NK-92 treated with Interleukin-12 subunit alpha and Interleukin-12 subunit beta, amount 100 ng/mL, for 24 hours (cell line): ENCODE measurements around the gene CANX.
"Not testable (repeated sequence)": the region's sequence is repeated elsewhere in the genome, so short reads cannot be mapped to it uniquely, and the experiment has no call there.

Experiments
- DNase-seq: peaks from one replicate; lab custom pipeline; 2025; lab: John Stamatoyannopoulos, UW

The CANX gene, protein sequence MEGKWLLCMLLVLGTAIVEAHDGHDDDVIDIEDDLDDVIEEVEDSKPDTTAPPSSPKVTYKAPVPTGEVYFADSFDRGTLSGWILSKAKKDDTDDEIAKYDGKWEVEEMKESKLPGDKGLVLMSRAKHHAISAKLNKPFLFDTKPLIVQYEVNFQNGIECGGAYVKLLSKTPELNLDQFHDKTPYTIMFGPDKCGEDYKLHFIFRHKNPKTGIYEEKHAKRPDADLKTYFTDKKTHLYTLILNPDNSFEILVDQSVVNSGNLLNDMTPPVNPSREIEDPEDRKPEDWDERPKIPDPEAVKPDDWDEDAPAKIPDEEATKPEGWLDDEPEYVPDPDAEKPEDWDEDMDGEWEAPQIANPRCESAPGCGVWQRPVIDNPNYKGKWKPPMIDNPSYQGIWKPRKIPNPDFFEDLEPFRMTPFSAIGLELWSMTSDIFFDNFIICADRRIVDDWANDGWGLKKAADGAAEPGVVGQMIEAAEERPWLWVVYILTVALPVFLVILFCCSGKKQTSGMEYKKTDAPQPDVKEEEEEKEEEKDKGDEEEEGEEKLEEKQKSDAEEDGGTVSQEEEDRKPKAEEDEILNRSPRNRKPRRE

DNA sequence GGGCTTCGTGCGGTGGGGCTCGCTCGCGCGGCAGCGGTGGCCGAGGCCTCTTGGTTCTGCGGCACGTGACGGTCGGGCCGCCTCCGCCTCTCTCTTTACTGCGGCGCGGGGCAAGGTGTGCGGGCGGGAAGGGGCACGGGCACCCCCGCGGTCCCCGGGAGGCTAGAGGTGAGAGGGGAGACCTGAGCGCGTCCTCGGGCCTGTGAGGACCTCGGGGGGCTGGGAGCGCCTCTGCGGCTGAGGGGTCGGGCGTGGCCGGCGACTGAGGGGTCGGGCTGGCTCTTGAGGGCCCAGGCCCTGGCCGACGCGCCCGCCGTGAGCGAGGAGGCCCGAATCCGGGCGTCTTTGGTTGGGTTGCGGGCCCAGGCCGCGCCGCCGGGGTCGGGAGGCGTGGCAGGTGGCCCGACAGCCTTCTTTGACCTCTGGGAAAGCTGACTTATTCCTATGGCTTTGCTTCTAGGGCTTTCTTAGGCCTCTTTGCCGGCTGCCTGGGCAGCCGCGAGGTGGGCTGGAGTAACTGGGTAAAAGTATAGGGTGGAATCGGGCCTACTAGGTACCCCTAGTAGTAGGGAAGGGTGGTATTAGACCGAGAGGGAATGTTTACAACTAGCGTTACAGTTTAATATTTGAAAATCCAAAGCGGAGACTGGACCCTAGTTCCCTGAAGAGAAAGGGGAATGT, at the start of gene CANX:
TSS of gene CANX (plus strand) at position 33 of the 681 bp plus-strand sequence. CDS start 6,715 bp downstream, outside the sequence.
- no peak for DNase-seq

DNA sequence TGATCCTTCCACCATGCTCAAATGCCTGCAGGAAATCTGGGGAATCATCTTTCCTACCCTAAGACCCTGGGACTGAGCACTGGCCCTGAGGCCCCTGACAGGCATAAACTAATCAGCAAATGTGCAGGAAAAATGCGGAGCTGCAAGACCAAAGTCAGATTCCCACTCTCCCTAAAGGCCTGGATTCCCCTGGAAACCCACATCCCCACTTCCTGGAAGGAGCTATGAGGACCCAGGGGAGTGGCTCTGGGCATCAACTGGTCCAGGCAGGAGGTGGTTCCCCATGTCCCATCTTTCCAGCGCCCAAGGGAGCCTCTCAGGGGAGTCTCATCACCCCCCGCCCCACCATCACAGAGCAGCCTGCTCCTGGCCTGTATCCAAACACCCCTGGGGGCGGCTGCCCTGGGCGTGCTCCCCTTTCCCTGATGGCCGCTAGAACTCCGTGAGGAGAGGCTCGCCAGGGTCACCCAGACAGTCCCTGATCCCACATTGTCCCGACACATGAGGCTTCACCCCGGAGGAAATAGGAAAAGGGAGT, 49.5 kb upstream of the CANX start:
- not testable (repeated sequence) for DNase-seq

DNA sequence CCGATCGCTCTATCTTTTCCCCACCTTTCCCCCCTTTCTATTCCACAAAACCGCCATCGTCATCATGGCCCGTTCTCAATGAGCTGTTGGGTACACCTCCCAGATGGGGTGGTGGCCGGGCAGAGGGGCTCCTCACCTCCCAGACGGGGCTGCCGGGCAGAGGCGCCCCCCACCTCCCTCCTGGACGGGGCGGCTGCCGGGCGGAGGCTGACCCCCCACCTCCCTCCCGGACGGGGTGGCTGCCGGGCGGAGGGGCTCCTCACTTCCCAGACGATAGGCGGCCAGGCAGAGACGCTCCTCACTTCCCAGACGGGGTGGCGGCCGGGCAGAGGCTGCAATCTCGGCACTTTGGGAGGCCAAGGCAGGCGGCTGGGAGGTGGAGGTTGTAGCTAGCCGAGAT, 48.5 kb upstream of the CANX start:
- DNase-seq = not testable (repeated sequence)

DNA sequence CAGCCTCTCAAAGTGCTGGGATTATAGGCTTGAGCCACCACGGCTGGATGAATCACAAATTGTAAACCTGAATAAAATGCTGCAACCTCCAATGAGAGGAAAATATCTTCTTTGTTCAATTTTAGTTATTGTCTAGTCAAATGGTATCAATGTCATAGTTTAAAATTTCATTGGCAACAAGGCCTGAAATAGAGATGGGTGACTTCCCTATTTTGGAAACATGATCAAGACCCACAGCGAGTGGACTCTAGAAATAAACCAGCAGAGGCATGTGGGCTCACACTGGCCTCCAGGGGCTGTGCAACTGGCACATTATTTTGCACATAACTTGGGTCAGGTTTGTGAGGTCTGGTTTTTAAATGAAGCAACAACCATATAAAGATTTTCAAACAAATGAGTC, 45.6 kb upstream of the CANX start:
- not testable (repeated sequence) for DNase-seq

DNA sequence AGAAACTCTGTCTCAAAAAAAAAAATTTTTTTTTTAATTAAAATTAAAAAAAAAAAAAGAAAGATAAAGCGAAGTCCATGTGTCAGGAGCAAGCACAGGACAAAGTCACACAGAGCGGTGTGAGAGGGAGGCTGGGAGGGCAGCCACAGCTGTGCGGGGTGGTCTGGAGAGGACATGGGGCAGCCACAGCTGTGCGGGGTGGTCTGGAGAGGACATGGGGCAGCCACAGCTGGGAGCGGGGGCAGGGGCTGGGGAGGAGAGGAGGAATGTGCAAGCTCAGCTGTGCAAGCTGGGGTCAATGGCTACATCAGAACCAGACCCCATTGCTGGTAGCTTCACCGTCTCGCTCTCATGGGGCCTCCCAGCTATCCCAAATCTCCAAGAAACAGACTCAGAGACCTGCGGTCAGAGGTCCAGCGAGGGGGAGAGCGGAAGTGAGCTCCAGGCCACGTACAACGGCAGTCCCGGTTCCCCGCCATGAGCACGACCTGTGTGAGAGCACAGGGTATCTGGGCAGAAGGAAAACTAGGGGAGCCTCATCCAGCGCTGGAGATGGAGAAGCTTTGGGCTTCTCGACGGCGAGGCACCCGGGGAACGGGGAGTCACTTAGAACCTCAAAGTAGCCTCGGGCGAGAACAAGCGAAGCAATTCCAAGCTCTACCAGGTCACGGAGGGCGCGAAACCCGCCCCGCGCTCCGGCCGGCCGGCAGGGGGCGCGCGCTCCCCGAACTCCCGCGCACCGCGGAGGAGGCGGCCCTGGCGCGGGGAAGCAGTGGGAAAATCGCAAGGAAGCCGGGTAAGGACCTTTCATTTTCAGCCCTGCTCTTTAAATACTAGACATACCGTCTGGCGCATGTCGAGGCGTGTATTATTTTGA, 41.2 kb upstream of the CANX start:
- DNase-seq = not testable (repeated sequence)

DNA sequence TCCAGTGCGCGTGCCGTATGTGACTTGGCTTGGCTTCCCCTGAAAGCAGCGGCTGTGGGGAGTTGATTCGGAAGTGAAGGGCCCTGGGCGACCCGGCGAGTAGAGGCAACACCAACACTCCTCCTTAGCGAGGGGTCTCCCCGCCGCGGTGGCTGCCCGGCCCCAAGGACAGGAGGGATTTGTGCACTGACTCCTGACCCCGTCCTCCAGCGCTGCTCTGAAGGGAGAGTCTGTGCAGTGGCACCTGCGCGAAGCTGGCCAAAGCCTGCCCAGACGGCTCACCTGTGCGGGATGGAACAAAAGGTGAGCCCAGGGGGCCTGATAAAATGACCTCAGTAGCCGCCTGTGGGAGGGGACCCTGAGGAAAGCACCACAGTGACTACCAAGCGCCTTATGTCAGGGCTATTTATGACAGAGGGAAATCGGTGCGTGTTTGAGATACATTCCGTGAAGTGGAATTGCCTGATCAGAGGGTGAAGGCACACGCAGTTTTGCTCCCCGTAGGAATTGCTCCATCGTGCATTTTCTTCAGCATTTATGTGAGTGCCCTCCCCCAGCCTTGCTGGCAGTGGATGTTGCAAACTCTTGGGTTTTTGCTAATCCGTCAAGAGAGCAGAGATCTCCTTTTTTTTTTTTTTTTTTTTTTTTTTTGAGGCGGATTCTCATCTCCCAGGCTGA, 40.4 kb upstream of the CANX start:
- DNase-seq = not testable (repeated sequence)

DNA sequence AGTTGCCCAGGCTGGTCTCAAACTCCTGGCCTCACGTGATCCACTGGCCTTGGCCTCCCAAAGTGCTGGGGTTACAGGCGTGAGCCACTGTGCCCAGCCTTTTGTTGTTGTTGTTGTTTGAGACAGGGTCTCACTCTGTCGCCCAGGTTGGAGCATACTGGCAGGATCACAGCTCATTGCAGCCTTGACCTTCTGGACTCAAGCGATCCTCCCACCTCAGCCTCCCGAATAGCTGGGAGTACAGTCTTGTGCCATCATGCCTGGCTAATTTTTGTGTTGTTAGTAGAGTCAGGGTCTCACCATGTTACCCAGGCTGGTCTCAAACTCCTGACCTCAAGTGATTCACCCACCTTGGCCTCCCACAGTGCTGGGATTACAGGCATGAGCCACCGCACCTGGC, 37.1 kb upstream of the CANX start:
- not testable (repeated sequence) for DNase-seq

DNA sequence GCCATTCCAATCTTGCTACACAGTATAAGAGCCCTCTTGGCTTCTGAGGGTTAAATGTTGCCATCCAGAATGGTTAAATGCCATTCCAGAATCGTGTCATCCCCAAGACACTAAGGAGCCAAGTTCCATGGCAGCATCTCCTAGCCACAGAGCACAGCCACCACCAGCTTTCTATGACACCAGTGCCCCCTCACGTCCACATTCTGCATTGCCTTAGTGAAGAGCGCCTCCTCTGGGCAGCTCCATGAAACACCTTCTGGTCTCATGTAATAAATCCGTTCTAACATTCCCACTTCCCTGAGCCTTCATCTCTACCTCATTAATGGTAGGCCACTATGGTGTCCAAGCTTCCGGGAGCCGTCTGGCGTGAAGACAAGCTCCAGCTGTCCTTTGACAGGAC, 30.4 kb upstream of the CANX start:
- DNase-seq = peak; percentile 23

DNA sequence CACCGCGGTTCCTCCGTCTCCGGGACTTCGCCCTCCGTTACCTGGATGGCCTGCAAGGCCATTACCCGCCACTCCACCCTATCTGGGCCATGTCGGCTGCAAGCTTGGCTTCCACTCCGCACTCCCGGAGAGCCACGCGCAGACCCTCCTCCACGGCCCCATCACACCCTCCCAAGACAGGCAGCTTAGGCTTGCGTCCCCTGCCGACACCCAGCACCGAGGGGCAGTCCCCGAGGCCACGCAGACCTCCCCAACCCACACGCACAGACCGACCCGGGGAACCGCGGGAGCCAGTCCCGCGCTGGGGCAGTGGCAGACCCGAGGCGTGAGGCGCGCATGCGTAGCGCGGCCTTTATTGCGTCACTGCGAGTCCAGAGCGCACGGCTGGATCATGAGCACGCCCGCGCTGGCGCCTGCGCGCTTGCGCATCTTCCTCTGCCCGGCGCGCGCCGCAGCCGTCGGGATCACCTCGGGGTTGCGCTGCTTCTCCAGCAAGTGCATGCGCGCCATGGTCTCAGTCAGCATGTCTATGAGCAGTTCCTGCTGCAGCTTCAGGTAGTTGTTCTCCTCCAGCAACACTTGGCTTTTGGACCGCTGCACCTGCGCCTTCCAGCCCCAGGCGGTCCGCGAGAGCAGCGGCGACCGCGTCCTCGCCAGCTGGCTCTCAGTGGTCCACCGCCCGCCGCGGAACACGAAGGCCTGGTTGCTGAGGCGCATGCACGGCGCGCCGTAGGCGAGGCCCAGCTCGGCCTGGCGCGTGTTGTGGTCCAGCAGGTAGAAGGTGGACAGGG, 20.3 kb upstream of the CANX start:
- peak; percentile 91 for DNase-seq

DNA sequence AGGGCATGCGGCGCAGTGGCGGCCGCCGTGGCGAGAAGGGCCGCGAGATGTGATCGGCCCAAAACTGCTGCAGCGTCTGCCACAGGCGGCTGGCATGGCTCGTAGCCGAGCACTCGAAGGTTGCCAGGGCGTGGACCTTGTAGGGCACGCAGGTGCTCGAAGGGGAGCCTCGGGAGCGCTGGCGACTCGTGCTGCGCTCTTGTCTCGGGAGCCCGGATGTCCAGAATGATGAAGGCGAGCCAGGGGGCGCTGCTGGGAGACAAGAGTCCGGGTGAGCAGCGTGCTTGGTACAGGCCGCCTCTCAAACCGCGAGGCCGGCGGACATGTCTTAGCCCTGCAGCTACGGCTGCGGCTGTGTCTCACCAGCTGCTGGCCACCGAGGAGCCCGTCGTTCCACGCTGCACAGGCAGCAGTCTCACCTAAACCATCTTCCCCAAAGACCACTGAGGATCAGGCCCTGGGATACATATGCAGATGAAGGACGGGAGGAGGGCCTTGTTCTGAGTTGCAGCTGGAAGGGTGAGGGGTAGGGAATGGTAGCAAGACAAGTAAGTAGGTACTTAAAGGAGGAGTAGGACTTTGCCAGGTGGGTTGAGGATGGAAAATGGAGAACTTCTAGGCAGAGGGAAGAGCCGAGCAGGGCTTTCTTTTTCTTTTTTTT, 19.6 kb upstream of the CANX start:
- DNase-seq = peak; percentile 74

DNA sequence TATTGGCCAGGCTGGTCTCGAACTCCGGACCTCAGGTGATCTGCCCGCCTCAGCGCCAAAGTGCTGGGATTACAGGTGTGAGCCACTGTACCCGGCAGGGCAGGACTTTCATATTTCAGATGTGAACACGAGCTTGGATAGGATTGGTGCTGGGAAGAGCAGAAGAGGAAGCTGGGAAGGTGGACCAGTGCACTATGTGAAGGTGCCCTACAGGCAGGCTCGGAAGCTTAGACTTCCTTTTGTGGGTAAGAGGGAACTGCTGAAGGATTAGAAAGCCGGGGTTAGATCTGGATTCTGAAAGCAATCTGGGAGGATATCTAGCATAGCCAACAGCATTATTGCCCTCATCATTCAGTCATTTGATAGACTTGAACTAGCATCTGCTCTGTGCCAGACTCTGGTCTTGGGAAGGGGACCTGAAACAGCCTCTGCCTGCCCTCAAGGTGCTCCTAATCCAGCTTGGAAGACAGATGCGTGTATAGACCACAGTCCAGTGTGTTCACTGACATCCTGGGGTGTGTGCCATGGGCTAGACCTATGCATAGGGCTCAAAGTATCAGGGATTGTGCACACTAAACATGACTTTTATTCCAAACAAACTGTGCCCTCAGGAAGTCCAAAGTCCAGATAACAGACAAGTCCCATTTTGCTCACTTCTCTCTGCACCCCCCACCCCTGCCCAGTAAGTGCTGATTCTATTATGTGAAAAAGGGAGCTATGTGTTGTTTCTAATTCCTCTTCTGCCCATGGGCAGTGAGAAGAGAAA, 18.6 kb upstream of the CANX start:
- DNase-seq = no peak

DNA sequence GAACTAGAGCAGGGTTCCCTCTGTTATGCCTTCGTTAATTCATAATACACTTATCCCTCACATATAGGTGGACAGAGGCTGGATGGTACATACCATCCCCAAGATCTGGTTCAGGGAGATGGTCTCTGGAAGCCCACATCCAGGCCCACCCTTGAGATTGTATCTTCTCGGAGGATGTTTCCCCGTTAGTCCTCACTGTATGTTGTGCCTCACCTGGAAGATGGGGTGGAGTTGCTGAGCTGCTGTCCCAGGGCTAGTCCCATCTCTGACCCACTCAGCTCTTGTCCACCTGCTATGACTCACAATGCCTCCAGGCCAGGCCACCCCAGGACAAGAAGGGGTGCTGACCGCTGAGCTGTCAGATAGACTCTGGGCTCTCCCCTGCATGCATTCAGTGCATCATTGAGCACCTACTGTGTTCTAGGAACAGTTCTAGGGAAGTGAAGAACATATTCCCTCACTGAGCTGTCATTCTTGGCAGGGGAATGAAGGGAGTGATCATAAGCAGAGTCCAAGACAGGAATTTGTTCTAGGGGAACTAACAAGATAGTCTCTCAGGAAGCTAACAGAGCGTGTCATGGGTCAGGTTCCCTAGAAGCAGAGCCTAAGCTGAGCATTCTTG, 17.9 kb upstream of the CANX start, which contains the start of gene CBY3:
TSS of gene CBY3 (minus strand) at position 255 of the 622 bp plus-strand sequence. CDS start at position 139, 116 bp downstream.
- DNase-seq = no peak

DNA sequence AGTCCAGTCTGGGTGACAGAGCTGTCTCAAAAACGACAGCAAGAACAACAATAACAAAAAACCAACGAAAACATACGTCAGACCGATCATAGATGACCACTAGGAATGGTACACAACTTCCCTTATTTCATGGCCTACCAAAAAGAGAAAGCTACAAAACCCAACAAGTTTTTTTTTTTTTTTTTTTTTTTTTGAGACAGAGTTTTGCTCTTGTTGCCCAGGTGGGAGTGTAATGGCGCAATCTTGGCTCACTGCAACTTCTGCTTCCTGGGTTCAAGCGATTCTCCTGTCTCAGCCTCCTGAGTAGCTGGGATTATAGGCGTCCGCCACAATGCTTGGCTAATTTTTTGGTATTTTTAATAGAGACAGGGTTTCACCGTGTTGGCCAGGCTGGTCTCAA, 9.6 kb upstream of the CANX start:
- DNase-seq = not testable (repeated sequence)

DNA sequence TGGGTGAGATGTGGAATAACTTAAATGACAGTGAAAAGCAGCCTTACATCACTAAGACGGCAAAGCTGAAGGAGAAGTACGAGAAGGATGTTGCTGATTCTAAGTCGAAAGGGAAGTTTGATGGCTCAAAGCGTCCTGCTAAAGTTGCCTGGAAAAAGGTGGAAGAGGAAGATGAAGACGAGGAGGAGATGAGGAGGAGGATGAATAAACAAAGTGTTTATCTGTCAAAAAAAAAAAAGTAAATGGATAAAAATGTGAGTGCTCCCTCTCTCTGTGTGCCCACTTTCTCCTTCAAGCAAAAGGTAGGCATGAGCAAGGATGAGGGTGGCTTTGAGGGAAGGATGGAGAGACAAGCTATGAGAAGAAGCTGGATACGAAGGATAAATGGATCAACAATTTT, 4.2 kb upstream of the CANX start:
- no peak for DNase-seq

DNA sequence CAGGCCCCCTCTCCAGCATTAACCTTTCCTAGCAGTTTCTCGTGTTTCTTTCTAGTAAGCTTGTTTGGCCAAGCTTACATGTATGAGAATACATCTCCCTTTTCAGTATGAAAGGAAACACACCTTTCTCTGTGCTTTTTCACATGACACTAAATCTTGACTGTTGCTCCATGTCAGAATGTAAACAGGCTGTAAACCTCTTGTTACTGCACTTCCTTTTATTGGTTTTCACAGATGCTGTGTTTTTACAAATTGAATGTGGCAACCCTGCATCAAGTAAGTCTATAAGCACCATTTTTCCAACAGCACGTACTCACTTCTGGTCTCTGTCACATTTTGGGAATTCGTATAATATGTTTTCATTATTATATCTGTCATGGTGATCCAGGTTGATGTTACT, 2.2 kb upstream of the CANX start:
- DNase-seq = no peak

DNA sequence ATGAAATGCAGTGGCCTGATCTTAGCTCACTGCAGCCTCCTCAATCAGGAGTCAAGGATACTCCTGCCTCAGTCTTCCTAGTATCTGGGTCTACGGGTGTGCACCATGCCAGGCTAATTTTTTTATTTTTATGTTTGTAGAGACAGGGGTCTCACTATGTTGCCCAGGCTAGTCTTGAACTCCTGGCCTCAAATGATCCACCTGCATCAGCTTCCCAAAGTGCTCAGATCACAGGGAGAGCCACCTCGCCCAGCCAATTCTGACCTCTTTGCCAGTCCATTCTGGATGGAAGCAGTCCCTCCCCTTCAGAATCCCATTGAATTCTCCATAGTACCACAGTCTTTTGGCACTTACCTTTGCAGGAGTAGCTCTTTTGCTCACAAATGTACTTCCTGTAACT, 1.7 kb upstream of the CANX start:
- no peak for DNase-seq

DNA sequence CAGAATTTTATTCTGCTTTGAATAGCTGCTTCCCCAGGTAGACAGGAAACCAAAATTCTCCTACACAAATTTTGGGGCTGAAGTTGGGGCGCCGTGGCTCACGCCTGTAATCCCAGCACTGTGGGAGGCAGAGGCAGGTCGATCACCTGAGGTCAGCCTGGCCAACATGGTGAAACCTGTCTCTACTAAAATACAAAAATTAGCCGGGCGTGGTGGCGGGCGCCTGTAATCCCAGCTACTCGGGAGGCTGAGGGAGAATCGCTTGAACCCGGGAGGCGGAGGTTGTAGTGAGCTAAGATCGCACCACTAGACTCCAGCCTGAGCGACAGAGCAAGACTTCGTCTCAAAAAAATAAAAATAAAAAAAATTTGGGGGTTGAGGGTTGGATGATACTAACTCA, 1.2 kb upstream of the CANX start:
- not testable (repeated sequence) for DNase-seq
